Measurements from ENCODE around the gene NLRC4. TPM values are rescaled to one million over a fixed set of nuclear protein-coding genes. Genes with fewer than 3 reads are reported as not detected.

Gene NLRC4
- total and polyA plus RNA-seq, 2 of the 8 experiments (the other 6 are each of a cell fraction or from before 2014, with no cell fraction given), result not detected

DNA sequence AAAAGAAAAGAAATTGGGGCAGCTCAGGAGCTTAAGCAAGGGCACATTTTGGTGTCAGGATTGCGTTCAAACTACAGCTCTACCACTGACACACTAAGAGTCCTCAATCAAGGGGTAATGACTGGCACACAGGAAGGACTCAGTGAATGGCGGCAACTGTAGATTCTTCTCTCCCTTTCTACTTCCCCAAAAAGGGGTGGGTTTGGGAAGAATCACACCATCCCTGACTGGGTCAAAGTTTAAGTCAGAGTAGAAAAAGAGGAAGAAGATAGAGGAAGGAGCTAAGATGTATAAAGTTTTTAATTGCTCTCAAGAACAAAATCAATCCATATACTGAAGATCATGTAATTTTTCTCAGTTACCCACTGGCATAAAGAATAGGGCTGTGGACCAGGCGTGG, 2.6 kb downstream of the NLRC4 start:
- H3K27ac ChIP-seq (ENCODE audit: low read depth, low read length), result no peak overlapping the region
- H3K36me3 ChIP-seq (ENCODE audit: control insufficient read depth in 2 of 4, insufficient read depth in 4 of 4, low read length in 3 of 4), result no peaks in the 10 kb centered on the region
- no peak overlapping the region for H2AK5ac ChIP-seq (ENCODE audit: low read depth, low read length)
- H4K8ac ChIP-seq (ENCODE audit: extremely low read depth, insufficient read depth, low read length), result no peak overlapping the region
- H3K9me3 ChIP-seq (ENCODE audit: insufficient read depth in 2 of 2, low read depth in 1 of 2, low read length in 1 of 2), result no peaks in the 10 kb centered on the region
- no peak for TF ChIP-seq KDM1A (IDR thresholded peaks at IDR 0.05; ENCODE audit: borderline replicate concordance, low read length)
- no peak for TF ChIP-seq RXRA (IDR thresholded peaks at IDR 0.05; ENCODE audit: insufficient read depth, low read depth, low read length)
- no peak for TF ChIP-seq CHD1 (IDR thresholded peaks at IDR 0.05; ENCODE audit: low read depth, low read length)
- TF ChIP-seq SIRT6 (IDR thresholded peaks at IDR 0.05; ENCODE audit: low read length), result no peak
- TF ChIP-seq RAD21 (IDR thresholded peaks at IDR 0.05 in 1 of 2, conservative IDR thresholded peaks at IDR 0.05 in 1 of 2; ENCODE audit: low read depth in 2 of 2, low read length in 2 of 2), result no peak
- no peak overlapping the region for H2BK20ac ChIP-seq (ENCODE audit: low read length)
- H4K20me1 ChIP-seq (replicated peaks in 1 of 2; ENCODE audit: control insufficient read depth in 1 of 2, insufficient read depth in 2 of 2, low read length in 2 of 2), result no peaks in the 10 kb centered on the region
- no peak overlapping the region for H3K23ac ChIP-seq (ENCODE audit: insufficient read length)
- H3K4ac ChIP-seq (replicated peaks; ENCODE audit: insufficient read length, low read depth, low read length), result no peak overlapping the region
- whole genome bisulfite sequencing, 2 experiments (ENCODE audit: extremely low coverage in 1 of 2, insufficient coverage in 1 of 2, insufficient read length in 1 of 2, insufficient replicate concordance in 2 of 2, low coverage in 1 of 2, low lambda C conversion rate in 2 of 2, missing lambda C conversion rate in 1 of 2), result 75% methylated on average over 3 of the region's 3 CpGs; no CpG with 5 or more reads in 1 of the 2 experiments
- CTCF ChIA-PET (ENCODE audit: partially characterized antibody), result interaction anchor here (1.0 kb wide), 1 partner anchor 15 kb away, joined by 3 read pairs; no protein-coding TSS in a partner anchor
- H4K91ac ChIP-seq (replicated peaks; ENCODE audit: insufficient read length, low read length), result no peak overlapping the region
- H2BK15ac ChIP-seq (ENCODE audit: low read length), result no peak overlapping the region
- no peak overlapping the region for H3K56ac ChIP-seq (replicated peaks; ENCODE audit: insufficient read length, low read depth, low read length)
- H3K4me1 ChIP-seq (replicated peaks in 1 of 4; ENCODE audit: control insufficient read depth in 3 of 4, insufficient read depth in 4 of 4, low read length in 3 of 4), result no peaks in the 10 kb centered on the region
- DNase-seq (ENCODE audit: low read depth in 1 of 2, low spot score in 2 of 2) (no peak), FAIRE-seq (no peak)
- H4K5ac ChIP-seq (ENCODE audit: insufficient read length, low read depth, low read length), result no peak overlapping the region
- no peaks in the 10 kb centered on the region for H3K79me1 ChIP-seq (ENCODE audit: low read depth, low read length)
- POLR2A ChIA-PET (ENCODE audit: partially characterized antibody), result interaction anchor here (0.6 kb wide), 1 partner anchor 18 kb away, joined by 6 read pairs; no protein-coding TSS in a partner anchor
- H3K79me2 ChIP-seq (ENCODE audit: control insufficient read depth in 1 of 2, insufficient read depth in 2 of 2, low read length in 2 of 2), result no peaks in the 10 kb centered on the region
- no peak overlapping the region for H3K9ac ChIP-seq (replicated peaks in 1 of 4; ENCODE audit: extremely low read depth in 1 of 4, low read depth in 3 of 4, low read length in 3 of 4)
- H3K27me3 ChIP-seq (replicated peaks in 1 of 4; ENCODE audit: control insufficient read depth in 3 of 4, extremely low read depth in 1 of 4, insufficient read depth in 3 of 4, low read length in 3 of 4), result no peaks in the 10 kb centered on the region
- no peak overlapping the region for H2BK12ac ChIP-seq (ENCODE audit: low read depth, low read length)
- no peak overlapping the region for H3K18ac ChIP-seq (ENCODE audit: extremely low read depth, low read length)
- H3K4me3 ChIP-seq (ENCODE audit: extremely low read depth in 1 of 4, insufficient read depth in 2 of 4, low read depth in 3 of 4, low read length in 4 of 4), result no peak overlapping the region
- H2BK5ac ChIP-seq (ENCODE audit: low read depth, low read length), result no peak overlapping the region
- no peak overlapping the region for H2AFZ ChIP-seq (ENCODE audit: low read length)
- no peak overlapping the region for H3K4me2 ChIP-seq (ENCODE audit: insufficient read depth in 1 of 2, low read depth in 2 of 2, low read length in 2 of 2)
- H3K14ac ChIP-seq (ENCODE audit: insufficient read length), result no peak overlapping the region
- no peak overlapping the region for H2BK120ac ChIP-seq (replicated peaks; ENCODE audit: low read depth, low read length)
- no peaks in the 10 kb centered on the region for H3K23me2 ChIP-seq (ENCODE audit: low read depth, low read length)

Measured in H1 (cell line).